GM21717 (cell line): ENCODE data around the gene PTPRN2.
"Not testable (repeated sequence)": the region's sequence is repeated elsewhere in the genome, so short reads cannot be mapped to it uniquely, and the experiment has no call there.

Experiments
- ATAC-seq: cut with Tn5 transposase; IDR thresholded peaks from one replicate; pipeline ENCODE4 v1.9.1; 2021; ENCODE audit warnings: mild to moderate bottlenecking, moderate library complexity; ENCODE audit not compliant: unreplicated experiment

Gene PTPRN2

DNA sequence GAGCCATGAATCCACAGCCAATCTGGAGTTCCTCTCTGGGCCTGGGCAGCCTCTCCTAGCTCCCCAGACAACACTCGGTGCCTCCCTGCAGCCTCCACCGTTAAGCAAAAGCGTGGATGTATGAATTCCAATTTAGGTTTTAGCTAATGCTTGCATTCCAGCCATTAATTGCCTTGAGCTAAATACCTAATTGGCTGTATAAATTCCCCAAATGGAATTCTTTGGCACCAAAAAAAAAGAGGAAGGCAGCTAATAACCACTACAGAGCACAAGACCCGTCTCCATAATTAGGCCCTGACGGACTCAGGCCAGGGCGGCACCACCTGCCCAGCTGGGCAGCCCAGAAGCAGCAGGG, 140.5 kb downstream of the PTPRN2 start:
- no peak for ATAC-seq

DNA sequence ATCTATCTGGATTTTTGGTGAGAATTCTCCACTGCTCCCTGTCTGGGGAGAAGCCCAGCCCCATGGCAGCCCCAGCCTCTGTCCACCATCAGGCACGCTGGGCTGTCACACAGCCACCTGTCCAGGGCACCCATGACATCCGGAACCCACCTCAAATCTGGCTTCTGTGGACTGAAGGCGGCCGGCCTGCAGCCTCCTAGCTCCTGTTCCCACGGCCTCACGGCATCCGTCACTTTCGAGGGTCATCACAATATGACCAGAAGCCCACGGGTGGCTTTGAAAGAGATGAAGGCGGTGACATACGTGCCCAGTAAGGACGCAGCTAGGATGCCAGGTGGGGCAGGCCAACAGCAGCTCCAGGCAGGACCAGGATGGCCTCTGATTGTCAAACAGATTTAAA, 140.9 kb downstream of the PTPRN2 start:
- no peak for ATAC-seq

DNA sequence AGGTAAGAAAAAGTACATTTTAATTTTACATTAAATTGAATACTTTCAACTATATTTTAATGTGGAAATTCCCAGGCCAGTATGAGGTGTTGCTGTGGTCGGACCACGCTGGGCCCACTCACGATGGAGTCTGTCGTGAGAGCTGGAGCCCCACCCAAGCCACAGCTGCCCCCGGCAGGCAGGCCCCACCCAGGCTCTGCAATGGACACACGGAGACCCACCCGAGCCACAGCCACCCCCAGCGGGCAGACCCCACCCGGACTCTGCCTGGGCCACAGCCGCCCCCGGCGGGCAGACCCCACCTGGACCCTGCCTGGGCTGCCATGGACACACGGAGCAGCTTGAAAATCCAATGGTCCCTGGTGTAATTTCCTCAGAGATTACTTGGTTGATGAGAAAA, 141.3 kb downstream of the PTPRN2 start:
- no peak for ATAC-seq

DNA sequence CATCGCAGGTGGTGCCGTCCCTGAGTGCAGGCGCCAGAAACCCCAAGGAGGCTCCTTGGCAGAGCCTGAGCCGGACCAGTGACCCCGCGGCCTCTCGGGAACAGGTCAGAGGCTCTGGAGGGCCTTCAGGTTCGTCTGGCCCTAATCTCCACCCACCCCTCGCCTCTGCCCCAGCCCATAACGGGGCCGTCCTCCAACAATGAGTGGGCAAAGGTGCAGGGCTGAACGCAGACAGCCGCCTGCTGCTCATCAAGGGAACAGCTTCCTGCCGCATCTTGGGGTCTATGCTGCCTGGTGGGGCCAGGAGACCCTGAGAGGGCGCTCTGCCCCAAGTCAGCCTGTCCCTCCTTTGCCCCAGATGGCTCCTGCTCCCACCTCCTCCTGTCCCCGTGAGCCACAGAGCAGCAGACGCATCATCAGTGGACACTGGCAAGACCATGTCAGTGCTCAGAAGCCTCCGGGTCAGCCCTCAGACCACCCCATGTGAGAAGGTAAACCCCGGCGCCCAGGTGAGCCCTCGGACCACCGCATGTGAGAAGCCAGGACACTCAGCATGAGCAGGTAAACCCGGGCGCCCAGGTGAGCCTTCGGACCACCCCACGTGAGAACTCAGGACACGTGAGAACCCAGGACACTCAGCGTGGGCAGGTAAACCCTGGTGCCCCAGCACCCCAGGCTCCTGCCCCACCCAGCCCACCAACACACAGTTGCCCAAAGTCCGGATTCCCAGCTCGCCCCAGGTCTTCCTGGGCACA, 142.0 kb downstream of the PTPRN2 start:
- no peak for ATAC-seq

GRCh38 chr7:158444501-158445420, 142.9 kb downstream of the PTPRN2 start:
- ATAC-seq, result no peak

DNA sequence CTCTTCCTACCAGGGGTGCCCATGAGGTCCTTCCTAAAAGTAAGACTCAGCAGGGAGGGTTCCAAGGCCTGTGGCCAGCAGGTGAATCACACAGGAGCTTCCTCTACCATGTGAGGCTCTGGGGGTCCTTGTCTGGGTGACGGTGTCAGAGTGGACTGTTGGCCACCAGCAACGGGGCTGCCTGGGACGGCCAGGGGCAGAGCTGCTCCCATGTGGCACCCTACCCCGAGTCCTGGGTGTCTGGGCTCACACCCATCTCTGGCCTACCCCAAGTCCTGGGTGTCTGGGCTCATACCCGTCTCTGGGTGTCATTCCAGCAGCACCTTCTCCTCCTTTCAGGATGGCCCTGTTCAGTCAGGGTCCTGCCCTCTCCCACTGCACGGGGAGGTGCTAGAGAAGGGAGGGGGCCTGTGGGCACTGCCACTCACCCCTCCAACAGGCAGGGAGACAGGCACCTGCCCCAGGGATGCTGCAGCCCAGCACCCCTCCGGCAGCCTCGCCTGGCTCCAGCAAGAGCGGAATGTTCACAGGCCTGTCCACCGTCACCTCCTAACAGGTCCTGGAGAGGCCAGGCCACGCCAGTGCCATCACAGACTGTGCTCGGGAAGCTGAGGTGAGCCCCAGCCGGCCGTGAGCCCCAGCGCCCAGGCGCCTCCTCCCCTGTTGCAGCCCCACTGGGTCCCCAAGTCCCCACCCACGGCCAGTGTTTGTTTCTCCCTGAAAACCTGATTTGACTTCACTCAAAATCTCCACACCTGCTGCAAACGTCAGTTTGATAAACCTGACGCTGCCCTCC, 143.7 kb downstream of the PTPRN2 start:
- no peak for ATAC-seq

DNA sequence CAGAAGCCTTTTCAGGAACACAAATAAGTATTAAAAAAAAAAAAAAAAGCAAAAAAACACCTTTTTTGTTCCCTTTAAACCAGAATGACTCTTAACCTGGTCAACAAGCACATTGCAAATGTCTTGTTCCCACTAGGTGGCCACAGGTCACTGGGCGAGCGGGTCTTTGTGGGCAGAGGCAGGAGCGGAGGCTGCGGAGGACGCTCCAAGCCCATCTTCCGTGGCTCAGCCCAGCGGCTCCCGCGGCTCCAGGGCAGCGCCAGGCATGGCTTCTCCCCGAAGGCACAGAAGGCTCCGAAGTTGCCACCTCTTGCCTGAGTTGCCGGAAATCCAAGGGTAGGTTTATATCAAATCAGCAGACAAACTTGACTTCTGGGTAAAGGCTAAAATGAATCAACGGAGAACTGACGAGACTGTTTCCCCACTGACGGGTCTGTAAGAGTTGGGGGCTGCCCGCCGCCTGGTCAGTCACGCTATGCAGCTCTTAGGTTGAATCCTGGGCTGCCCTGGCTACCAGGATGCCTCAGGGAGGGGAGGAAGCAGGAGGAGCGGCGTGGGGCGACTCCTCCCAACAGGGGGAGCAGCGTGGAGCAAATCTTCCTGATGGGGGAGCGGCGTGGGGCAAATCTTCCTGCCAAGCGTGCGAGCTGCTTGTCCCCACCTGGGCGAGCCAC, 144.5 kb downstream of the PTPRN2 start:
- ATAC-seq, result no peak

- ATAC-seq, result no peak
Observed at GRCh38 chr7:158442260-158442659, 145.4 kb downstream of the PTPRN2 start.

DNA sequence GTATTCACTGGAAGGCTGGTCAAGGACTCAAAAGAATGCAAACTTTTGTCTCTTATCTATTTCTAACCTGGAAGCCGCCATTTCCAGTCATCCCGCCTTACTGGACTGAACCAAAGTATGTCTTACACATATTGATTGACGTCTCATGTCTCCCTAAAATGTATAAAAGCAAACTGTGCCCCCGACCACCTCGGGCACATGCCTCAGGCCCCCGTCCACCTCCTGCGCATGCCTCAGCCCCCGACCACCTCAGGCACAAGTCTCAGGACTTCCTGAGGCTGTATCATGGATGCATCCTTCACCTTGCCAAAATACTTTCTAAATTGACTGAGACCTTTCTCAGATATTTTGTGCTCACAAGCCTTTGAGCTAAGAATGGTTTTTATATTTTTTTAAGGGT, 148.6 kb downstream of the PTPRN2 start:
- ATAC-seq, result no peak

DNA sequence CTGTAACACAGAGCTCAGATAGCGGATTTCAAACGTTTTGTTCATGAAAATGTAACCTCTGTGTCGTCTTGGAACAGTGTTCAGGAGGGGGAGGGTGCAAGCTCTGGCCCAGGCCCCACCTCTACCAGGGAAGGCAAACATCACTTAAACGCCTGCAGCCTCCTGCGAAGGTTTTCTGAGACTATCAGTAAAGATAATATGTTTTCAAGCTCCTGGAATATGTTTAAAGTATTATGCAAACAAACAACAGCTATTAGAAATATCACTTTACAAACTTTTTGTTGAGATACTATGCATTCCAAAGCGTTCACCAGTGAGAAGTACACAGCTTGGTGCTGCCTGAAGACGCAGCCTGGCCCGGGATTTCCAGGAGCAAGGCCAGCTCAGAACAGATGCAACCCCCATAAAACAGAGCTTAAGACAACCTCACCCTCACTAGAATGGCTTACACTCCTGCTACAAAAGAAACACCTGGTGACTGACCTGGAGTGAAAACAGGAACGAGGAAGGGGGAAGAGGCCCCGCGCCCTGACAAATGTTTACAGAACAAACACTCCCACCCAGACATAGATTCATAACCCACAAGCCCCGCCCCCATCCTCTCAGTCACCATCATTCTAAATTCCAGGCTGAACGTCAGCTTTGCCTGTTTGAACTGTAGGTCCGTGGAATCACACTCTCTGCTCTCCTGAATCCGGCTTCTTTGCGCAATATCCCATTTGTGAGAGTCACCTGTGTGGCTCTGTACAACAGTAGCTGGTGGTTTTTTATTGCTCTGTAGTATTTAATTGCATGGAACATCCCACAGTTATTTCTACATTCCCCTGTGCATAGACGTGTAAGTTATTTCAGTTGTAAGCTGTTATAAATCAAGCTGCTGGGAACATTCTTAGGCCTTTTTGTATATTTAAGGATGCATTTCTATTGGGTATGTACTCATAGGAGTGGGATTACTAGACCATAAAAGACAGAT, 155.0 kb downstream of the PTPRN2 start:
- ATAC-seq, result no peak

GRCh38 chr7:158431941-158432347, 155.7 kb downstream of the PTPRN2 start:
- no peak for ATAC-seq

GRCh38 chr7:158431055-158431940, 156.3 kb downstream of the PTPRN2 start:
- no peak for ATAC-seq

DNA sequence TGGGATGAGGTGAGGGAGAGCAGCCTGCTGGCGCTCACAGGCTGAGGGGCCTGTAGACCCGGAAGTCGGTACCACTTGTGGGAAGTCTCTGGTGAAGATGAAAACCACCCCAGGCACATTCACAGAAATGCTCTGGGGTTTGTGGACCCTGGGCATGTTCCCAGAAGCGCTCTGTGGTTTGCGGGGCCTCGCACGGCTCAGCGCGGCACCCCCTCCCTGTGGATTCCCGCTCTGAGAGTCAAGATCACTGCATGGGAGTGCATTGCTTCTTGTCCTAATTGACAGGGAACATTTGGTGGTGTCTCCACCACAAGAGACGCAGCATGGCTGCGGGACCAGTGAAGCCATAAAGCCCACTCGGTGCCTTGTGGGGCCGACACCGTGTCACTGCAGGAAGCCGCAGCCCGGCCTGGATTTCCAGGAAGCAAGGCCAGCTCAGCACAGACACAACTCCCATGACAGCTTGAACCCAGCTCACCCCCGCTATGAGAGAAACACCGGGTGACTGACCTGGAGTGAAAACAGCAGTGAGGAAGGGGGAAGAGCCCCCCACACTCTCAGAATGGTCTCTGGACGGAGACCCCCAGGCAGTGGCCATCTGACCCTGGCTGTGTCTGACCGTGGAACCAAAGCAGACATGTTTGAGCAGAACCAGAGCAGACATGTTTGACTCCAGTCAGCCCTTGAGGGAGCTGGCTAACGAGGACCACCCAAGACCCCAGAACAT, 157.2 kb downstream of the PTPRN2 start:
- no peak for ATAC-seq

DNA sequence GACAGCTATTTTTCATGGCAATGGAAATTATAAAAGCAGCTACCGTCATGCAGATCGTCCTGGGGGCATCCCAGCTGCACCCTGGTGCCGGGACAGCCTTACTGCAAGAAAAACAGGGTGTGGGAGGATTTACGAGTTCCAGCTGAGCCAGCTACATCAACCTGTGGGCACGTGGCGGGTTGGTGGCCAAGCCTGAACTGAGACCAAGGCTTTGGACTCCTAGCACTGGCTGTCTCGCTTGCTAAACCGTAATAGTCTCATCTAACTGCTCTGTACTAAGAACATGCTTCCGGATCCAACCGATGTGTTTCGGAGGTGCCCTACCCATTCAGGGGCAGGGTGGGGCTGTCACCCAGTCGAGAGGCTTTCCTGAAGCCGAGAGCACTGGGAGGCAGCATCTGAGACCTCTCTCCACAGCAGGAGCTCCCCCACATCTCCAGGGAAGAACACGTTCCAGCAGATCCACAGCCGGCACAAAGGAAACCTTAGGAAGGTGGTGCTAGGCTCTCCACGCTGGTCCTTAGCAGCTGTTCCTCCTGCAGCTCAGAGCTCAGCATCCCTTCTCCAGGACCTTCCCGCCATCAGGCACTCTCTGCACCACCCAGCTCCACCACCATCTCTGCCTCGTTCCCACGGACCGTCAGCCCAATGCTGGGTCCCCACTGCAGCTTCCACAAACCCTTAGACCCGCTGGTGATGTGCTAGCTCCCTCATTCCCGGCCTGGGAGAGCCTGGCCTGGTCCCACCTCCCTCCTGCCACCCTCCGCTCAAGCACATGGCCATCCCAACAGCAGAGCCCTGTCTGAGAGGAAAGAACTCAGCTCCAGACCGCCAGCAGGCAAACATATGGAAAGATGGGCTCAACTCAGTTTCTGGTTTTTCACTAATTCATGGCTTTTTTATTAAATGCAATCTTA, 158.5 kb downstream of the PTPRN2 start:
- ATAC-seq, result no peak

GRCh38 chr7:158428131-158428836, 159.3 kb downstream of the PTPRN2 start:
- no peak for ATAC-seq

DNA sequence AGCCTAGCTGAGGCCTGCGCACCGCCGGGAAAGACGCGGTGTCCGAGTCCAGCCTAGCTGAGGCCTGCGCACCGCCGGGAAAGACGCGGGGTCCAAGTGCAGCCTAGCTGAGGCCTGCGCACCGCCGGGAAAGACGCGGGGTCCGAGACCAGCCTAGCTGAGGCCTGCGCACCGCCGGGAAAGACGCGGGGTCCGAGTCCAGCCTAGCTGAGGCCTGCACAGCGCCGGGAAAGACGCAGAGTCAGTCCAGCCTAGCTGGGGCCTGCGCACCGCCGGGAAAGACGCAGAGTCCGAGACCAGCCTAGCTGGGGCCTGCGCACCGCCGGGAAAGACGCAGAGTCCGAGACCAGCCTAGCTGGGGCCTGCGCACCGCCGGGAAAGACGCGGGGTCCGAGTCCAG, 161.9 kb downstream of the PTPRN2 start:
- ATAC-seq, result not testable (repeated sequence)
